IPS-18a (cell line): Measurements from ENCODE around the gene PRPF18.

Experiments
- H3K27ac ChIP-seq: one replicate; pipeline ENCODE4 v1.5.1; 2013; ENCODE audit warnings: low read length
- H3K27me3 ChIP-seq: one replicate; pipeline ENCODE4 v1.6.1; 2013; ENCODE audit warnings: mild to moderate bottlenecking, low read length; ENCODE audit not compliant: control insufficient read depth, insufficient read depth
- H3K36me3 ChIP-seq: one replicate; pipeline ENCODE4 v1.6.1; 2013; ENCODE audit warnings: low read depth, low read length; ENCODE audit not compliant: control insufficient read depth
- H3K4me1 ChIP-seq: one replicate; pipeline ENCODE4 v1.6.1; 2013; ENCODE audit warnings: low read depth, low read length; ENCODE audit not compliant: control insufficient read depth
- H3K4me3 ChIP-seq: one replicate; pipeline ENCODE4 v1.5.1; 2013; ENCODE audit warnings: low read length
- H3K9ac ChIP-seq: one replicate; pipeline ENCODE4 v1.6.1; 2013; ENCODE audit warnings: mild to moderate bottlenecking, low read length, moderate library complexity
- H3K9me3 ChIP-seq: one replicate; pipeline ENCODE4 v1.6.1; 2013; ENCODE audit warnings: low read depth, low read length; ENCODE audit not compliant: control insufficient read depth

The PRPF18 gene

GRCh38 chr10:13674645-13675588, 88.2 kb downstream of the PRPF18 start:
- no peak overlapping the region for H3K9ac ChIP-seq
- H3K4me1 ChIP-seq, result peaks cover 15% of the 10 kb centered on the region
- no peak overlapping the region for H3K27ac ChIP-seq
- H3K4me3 ChIP-seq, result no peak overlapping the region
- no peaks in the 10 kb centered on the region for H3K27me3 ChIP-seq
- peaks cover 12% of the 10 kb centered on the region for H3K36me3 ChIP-seq
- no peaks in the 10 kb centered on the region for H3K9me3 ChIP-seq

GRCh38 chr10:13678101-13678843, 91.5 kb downstream of the PRPF18 start:
- Histone ChIP-seq H3K4me3 (no peak overlapping the region), H3K27me3 (no peaks in the 10 kb centered on the region), H3K4me1 (peaks cover 5% of the 10 kb centered on the region), H3K27ac (no peak overlapping the region), H3K9ac (no peak overlapping the region), H3K9me3 (no peaks in the 10 kb centered on the region), H3K36me3 (peaks cover 5% of the 10 kb centered on the region)
